NCI-H748 (cell line): Measurements from ENCODE around the gene ANXA6.
"Not testable (repeated sequence)": the region's sequence is repeated elsewhere in the genome, so short reads cannot be mapped to it uniquely, and the experiment has no call there.

Source experiments
- DNase-seq: peaks from one replicate; lab custom pipeline; 2025; ENCODE audit not compliant: unreplicated experiment; lab: John Stamatoyannopoulos, UW

The ANXA6 gene

DNA sequence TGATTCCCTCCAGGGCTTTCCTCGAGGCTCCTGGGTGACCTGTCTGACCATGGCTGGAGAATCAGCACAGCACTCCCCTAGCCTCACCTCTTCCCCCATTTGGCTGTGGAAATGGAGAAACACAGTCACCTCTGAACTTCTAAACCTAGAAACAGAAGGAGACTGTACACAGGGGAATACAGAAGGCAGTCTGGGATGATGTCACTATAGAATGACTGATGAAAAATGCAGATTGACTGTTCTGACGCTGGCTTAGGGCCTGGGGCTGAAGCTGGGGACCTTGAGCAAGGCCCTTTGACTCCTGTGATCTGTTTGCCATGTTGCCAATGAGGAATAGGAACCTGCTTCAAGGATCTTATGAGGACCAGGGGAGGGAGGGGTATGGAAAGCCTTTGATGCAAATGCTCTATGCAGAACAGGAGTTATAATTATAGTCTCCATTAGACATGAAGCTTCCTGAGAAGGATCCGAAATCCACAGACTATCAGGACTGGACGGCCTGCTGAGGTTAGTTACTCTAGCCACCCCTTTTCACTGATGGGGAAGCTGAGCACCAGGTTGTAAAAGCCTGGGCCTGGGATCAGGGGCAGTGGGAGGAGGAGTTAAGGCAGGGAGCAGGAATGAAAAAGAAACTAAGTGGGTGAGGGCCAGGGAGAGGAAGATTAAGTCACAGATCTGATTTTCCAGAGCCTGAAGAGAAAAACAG, 24.4 kb upstream of the ANXA6 start:
- no peak for DNase-seq

DNA sequence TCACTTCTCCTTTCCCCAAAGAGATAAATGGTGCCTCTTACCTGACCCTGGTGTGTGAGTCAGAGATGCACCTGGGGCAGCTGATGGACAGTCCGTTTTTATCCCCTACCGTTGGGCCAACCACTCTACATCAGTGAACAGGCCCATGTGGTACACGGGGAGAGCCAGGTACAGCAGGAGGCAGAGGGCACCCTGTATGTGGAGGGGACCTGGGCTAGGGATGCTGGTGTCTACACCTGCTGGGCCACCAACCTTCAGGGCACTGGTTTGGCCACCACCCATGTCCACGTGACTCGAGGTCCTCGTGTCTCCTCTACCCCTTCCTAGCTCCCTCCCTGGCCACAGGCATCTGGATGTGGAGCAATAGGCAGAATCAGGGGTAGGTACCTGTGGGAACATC, 22.7 kb upstream of the ANXA6 start:
- no peak for DNase-seq

DNA sequence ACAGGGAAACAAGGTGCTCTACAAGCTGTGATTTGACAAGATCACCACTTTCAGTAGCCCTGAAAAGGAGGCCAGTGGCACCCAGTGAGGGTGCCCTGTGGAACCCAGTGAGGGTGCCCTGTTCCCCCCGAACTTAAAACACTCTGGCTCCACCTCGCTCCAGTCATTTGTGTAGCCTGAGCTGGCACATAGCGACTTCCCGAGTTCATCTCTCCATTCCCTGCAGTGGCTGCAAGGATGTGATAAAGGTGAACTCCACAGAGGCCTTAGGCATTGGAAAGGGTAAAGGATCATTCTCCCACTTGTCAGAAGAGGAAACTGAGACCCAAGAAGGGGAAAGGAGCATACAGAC, 21.9 kb upstream of the ANXA6 start:
- DNase-seq = no peak

DNA sequence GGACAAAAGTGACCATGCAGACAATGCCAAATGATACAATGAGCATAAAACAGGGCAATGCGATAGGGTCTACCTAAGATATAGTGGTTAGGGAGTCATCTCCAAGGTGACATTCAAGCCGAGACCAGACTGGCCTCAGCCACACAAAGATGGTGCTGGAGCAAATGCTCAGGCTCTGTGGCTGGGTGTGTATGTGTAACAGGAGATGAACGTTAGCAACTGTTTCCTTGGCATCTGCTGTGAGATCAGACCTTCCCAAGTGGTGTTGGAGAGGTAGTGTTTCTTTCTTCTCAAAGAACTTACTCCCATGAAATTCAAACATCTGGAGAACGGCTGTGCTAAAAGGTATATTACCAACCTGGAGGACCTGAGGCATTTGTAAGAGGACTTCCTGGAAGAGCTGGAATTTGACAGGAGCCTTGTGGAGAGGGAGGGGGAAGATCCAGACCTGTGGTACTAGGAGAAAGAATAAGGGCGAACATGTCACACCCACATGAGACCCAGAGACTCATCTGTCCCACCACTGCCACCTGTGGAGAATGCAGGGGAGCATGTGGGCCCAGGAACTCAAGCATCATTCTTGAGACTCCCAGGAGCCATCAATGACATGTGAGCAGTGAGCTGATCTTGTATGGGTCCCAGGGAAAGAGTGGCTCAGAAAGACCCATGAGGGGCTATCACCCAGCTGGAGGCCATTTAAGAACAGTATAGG, 21.4 kb upstream of the ANXA6 start:
- no peak for DNase-seq

DNA sequence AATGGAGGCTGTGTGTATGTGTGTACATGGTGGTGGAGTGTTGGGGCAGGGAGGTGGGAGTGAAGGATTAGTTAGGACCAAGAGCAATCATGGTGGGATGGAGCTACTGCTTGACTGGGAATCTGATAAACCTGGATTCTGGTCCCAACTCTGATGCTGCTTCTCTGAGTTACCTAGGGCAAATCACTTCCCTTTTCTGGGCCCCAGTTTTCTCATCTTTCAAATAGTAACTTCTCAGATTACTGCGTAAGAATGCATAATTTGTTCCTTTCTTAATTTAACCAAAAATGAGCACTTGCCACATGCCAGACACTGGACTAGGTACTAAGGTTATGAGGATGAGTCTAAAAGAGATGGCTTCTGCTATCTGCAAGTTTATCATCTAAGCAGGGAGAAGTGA, 20.8 kb upstream of the ANXA6 start:
- DNase-seq = no peak

DNA sequence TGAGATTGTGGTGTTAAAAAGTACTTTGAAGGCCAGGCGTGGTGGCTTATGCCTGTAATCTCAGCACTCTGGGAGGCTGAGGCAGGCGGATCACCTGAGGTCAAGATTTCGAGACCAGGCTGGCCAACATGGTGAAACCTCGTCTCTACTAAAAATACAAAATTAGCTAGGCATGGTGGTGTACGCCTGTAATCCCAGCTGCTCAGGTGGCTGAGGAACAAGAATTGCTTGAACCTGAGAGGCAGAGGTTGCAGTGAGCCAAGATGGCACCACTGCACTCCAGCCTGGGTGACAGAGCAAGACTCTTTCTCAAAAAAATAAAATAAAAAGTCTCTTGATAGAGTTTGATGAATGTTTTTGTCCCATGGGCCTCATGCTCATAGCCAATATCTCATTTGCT, 18.7 kb upstream of the ANXA6 start:
- not testable (repeated sequence) for DNase-seq

DNA sequence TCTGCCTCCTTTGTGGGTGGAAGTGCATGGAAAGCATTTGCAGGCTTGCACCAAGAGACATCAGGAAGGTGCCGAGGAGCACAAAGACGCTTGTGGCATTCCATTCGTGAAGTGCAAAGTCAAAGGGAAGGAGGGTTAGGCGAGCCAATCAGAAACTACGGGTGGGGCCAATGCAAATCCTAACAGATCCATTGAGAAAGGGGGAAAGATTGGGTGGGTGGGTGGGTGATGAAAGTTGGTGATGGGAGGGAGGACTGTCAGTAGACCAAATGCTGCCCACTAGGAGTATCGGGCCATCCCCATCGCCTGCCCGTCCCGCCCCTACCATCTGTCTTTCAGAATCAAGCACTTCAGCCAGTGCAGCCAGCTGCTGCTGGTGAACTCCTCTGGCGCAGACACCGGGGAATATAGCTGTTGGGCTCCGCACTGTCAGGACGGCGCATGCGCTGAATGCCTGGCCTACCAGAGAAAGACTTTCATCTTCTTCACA, 17.1 kb upstream of the ANXA6 start:
- no peak for DNase-seq

DNA sequence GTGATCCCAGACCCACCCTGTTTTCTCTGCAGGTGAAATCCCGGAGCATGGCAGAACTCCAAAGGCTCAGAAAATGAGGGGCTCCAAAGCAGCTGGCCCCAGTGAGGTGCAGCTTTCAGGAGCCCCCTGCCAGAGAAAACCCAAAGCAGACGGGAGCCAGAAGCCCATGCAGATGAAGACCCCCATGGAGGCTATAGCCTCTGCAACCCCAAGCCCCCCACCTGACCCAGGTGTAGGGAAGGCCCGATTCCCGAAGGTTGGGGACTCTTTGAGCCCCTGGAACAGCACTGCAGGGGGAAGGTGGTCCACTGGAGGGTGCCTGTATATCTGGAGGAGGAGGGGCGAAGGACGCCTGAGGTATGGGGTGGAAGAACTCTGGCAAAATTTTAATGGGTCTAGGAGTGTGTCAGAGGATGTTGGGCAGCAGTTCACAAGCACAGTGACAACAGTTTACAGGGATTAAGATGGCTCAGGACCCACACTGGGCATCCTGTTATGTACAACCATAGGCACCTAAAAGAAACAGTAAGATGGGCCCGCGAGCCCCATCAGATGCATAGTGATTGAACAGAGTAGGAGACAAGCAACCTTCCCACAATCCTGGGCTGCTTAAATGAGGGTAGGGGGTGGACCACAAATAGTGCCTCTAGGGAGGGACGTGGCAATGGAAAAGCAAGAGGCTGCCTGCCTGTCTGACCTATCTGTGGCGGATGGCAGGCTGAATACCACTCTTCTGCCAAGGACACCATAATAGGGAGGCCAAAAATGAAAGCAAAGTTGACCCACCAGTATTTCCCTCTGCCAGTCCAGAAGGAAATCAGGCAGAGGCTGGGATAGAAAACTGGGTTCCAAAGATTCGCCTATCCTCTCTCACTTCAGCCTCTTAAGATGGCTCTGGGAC, 16.4 kb upstream of the ANXA6 start:
- no peak for DNase-seq

DNA sequence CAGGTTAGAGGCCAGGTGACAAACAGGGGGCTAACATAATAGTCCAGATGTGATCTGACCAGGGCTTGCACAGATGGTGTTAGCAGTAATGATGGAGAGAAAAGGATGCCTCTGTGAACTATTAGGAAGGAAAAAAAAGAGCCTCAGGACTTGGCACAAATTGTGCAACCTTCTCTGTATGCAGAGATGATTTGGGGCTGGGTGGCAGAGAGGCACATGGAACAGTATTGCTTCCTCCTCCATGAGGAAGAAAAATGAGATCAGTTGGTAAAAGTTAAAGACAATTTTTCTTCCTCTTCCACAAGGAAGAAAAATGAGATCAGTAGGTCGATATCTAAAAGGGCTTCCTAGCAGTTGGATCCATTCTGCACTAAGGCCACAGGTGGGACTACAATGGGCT, 13.9 kb upstream of the ANXA6 start:
- DNase-seq = no peak

DNA sequence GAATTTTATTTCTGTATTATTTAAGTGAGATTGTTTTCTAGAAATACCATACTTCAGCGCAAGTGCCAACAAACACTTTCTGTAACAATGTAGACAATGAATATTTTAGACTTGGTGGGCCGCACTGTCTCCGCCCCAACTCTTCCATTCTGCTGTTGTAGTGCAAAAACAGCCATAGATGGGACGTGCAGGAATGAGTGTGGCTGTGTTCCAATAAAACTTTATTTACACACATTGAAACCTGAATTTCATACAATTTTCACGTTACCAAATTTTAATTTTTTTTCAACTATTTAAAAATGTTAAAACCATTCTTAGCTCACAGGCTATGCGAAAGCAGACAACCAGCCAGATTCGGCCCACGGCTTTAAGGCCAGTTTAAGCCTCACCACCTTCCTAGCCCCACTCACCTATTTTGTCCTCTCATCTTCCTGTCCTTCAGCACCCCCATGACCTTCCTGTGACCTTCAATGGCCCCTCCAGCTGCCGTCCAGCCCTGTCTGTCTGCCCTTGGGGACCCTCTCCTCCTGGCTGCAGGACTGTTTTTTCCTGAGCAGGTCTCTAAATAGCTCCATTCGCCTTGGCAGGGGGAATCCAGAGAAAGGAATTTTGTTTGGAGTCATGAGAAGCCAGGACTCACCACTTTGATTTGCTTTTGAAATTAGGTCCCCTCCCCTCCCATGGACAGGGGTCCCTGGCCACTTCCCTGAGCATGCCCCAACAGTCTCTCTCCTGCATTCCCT, 11.2 kb upstream of the ANXA6 start:
- DNase-seq = no peak

DNA sequence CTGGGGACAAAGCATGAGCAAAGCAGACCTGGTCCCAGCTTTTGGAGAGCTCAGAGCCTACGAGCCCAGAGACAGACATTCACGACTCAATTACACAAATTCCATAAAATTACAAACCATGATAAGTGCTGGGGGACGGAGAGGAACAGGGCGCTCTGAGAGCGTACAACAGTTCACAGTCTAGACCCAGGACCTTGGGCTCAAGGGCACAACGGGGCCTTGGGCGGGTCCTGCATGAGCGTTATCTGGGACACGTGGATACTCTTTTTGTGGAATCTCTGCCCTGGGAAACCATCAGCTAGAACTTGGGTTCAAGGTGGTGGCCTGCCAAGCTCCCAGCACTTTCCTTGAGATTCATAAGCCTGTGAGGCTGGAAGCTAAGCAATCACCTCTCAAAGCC, 9.4 kb upstream of the ANXA6 start:
- DNase-seq = no peak

DNA sequence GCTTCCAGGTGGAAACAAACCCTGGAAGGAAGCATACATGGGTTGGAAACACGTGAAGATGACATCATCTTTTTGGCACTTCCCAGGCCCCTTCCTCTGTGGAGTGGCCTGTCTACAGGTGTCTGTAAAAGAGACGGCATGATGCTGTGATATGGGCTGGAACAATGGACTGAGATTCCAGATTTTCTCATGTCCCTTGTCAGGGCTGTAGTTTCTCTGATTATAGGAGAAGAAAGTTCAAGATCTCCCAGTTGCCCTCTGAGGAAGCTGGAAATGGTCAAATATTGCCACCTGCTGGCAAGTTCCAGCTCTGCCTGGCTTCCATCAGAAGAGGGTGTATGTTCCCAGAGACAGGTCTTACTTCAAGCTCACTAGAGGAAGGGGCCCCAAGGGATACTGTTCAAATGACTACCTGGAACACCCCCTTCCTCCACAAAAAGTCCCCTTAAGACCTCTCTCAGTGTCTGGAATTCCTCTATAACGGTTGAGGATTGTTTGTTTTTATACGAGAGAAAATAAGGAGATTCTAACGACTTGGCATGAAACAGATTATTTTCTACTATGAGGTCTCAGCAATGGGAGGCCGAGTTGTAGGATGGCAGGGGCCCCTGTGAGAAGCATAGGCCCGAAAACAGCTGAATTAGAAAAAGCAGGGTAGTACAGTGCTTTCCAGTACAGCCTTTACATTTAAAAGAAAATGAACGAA, 7.3 kb upstream of the ANXA6 start:
- peak; percentile 63 for DNase-seq

DNA sequence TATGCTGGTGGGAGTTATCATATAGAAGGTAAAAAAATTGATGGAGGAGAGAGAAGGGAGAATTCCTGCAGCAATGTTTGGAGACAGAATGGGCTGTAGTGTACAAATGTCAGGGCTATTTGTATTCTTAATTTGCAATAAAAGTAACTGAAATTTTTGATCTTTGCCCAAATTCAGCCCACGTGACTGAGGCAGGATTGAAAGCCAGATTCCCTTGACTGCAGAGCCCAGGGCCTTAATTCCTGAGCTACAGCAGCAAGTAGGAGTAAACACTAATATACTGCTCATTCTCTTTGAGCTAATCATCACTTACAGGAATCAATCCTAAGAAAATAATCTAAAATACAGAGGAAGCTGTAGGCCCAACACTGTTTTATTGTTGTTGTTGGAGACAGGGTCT, 5.2 kb upstream of the ANXA6 start:
- DNase-seq = no peak

DNA sequence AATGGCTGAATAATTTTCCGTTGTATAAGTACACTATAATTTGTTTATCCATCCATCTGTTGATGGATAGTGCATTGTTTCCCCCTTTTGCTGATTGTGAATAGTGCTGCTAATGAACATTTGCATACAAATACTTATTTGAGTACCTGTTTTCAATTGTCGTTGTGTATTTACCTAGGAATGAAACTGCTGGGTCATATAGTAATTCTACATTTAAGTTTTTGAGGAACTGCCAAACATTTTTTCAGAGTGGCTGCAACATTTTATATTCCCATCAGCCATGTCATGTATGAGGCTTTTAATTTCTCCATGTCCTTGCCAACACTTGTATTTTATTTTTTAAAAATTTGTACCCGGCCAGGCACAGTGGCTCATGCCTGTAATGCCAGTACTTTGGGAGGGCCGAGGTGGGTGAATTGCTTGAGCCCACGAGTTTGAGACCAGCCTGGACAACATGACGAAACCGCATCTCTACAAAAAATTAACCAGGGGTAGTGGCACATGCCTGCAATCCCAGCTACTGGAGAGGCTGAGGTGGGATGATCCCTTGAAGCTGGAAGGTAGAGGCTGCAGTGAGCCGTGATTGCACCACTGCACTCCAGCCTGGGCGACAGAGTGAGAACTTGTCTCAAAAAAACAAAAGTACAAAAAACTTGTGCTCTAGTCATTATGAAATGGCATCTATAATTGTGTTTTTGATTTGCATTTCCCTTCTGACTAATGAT, 2.2 kb upstream of the ANXA6 start:
- no peak for DNase-seq

DNA sequence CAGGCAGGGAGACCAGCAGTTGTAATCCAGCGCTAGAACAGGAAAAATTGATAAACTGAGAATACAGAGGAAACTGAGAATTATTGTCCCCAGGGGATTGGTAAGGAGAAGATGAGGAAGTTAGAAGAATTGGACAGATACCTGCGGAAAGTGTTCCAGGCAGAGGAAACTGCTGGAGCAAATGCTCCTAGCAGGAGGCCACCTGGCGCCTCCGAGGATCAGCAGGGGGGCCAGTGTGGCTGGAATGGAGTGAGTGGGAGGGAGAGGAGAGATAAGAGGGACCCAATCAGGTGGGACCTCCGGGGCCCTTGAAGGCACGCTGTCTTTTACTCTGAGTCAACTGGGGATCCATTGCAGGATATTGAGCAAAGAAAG, 695 bp upstream of the ANXA6 start:
- DNase-seq = no peak

DNA sequence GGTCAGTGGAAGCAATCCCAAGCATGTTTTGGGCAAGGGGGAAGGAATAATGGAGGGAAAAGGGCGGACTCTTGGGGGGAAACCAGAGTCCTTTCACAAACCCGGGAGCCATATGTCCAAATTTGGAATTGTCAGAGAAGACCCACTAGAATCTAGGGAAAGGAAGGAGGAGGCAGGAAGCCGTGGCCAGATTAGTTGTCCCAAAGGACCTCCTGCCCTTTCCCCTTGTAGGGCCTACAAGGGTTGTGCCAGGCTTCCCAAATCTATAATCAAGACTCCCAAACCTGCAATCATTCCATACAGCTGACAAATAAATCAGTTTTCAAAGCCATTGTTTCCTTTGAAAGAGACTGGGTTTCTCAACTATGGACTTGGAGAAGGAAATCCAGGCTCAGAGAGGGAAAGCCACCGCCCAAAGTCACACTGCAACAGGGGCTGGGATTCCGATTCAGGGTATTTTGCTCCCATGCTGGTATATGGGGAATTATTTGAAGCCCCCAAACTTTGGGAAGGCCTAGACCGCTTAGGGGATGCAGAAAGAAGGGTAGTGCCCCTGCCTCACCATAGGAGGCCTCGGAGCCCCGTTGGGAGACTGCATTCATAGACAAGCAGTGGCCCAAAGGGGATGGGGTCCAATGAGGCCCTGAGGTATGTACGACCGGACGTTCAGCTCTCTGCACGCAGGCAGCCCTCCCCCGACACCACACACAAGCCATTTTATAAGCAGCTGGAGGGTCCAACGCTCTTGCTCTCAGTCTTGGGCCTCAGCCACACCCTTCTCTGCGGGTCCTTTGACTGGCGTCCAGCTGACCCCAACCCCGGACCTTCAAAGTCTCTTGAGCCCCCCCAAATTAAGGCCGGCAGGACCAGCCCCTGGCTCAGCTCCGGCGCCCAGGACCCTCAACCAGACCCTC, 815 bp downstream of the ANXA6 start:
- DNase-seq = no peak

DNA sequence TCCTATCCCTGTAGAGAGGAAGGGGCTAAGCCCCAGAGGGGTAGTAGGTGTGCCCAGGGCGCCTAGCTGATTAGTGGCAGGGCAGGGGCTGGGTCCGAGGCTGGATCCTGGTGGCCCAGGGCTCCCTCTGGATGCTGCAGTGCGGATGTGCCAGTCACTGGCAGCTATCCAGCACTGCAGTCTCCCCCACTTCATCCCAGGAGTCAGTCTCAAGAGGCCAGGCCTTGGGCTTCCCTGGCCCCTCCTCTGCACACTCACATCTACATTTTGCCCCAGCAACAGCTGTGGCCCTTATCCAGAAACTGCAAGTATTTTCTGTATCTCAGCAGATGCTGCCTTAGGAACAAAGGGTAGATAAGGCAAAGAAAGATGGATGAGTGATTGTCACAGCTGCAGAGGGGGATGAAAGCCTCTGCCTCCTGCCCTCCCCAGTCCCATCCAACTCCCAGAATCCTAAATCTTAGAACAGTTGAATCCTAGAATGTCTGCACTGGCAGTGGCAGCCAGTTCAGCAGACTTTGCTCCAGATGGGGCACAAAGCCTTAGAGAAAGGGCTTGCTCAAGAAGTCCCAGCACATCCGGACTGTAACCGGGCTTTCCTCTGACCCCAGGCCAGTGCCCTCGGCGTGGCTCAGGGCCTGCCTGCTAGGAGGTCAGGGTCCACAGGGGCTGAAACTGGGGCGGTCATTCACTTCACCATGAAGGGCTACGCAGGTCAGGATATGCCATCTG, 1.6 kb downstream of the ANXA6 start:
- no peak for DNase-seq
